ENCODE results near the gene CCDC167. TPM values are rescaled to one million over a fixed set of nuclear protein-coding genes. Genes with fewer than 3 reads are reported as not detected.
A peak's percentile ranks its signal among the peaks of the same experiment; 100 is the strongest.

CCDC167 gene
- total RNA-seq, 2 experiments from 2014 or later: 48.5 to 54.2 TPM

- H3K9me3 Mint-ChIP-seq: no peaks in the 10 kb centered on the region
- POLR2A ChIA-PET: no interaction called here
- H3K27ac Mint-ChIP-seq: no peak overlapping the region
- H3K36me3 Mint-ChIP-seq: peaks cover 21% of the 10 kb centered on the region
- H3K4me1 Mint-ChIP-seq: peaks cover 3% of the 10 kb centered on the region
- ATAC-seq (ENCODE audit: low read depth) (no peak), DNase-seq (no peak)
- no peaks in the 10 kb centered on the region for H3K27me3 Mint-ChIP-seq
- H3K4me3 Mint-ChIP-seq: no peak overlapping the region
These were observed 20.3 kb downstream of the CCDC167 start for GRCh38 chr6:37479266-37479854.

DNA sequence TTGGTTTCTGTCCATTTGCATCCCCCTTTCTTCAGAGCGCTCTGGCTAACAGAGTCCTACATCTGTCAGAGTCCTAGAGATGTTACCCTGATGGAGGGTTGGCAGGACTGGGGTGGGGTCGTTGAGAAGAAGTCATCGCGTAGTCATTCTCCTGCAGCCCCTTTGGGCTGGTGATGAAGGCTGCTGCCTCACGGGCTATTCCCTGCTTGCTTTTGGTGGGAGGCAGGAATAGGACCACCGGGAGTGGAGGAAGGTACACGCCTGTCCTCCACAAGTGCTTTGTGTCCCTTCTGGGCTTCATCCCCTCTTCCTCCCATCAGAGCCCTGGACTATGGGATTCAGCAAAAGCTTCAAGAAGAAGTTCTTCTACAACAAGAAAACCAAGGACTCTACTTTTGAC, 20.9 kb downstream of the CCDC167 start:
- Mint-ChIP-seq H3K4me1 (peaks cover 5% of the 10 kb centered on the region), H3K36me3 (peaks cover 25% of the 10 kb centered on the region), H3K27ac (no peak overlapping the region), H3K9me3 (no peaks in the 10 kb centered on the region), H3K27me3 (no peaks in the 10 kb centered on the region), H3K4me3 (no peak overlapping the region)
- POLR2A ChIA-PET: no interaction called here
- ATAC-seq (ENCODE audit: low read depth) (no peak), DNase-seq (no peak)

DNA sequence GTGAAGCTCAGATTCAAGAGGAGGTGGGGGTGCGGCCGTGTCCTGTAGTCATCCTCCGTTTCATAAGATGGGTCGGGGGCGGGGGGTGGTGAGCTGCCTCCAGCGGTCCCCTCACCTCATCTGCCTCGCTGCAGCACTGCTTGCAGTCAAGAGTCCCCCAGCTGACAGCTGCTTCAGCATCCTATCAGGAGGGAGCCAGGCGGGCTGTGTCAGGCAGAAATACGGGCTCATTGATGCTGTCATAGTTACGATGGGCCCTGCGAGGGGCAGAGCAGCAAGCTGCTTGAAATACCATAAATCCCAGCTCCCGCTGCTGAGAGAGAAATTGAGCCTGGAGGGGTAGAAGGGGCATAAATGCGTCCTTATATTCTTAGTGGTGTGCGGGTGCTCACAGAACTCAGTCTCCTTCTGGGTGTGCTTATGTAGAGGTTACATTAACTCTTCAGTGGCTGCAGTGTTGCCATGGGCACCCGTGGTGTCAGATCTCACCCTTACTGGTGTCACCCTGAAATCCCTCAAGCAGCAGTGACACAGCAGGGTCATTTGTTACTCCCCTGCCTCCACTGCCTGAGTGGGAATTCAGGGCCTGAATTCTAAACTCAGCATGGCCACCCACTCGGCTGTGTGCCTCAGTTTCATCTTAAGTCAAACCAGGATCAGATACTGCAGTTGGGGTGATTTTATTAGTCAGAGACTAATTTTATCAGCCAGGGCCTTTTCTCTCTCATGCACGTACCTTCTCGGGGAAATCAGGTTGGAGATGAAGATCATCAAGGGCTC, 21.8 kb downstream of the CCDC167 start:
- POLR2A ChIA-PET: interaction anchor here (0.6 kb wide), 1 partner anchor 31 kb away, joined by 3 read pairs; no protein-coding TSS in a partner anchor
- DNase-seq (no peak), ATAC-seq (ENCODE audit: low read depth) (no peak)
- Mint-ChIP-seq H3K4me3 (no peak overlapping the region), H3K4me1 (peaks cover 2% of the 10 kb centered on the region), H3K27me3 (no peaks in the 10 kb centered on the region), H3K27ac (no peak overlapping the region), H3K36me3 (peaks cover 21% of the 10 kb centered on the region), H3K9me3 (no peaks in the 10 kb centered on the region)

DNA sequence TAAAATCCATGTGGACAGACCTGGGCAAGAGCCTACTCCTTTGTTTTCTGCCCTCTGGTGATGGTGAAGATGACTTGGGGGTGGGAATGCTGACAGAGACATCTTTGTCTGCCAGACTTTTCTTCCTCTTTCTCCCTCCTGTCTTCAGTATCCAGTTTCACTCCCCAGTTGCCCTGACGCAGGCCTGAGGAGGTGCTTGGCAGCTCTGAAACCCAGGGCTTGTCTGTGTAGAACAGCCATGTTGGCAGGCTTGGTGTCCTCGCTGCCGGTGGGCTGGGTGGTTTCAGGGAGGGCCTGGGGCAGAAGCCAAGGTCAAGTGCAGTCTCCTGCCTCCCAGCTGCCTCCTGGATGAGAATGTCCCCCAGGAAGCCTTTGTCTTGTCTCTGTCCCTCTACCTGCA, 22.5 kb downstream of the CCDC167 start:
- H3K4me1 Mint-ChIP-seq: peaks cover 2% of the 10 kb centered on the region
- peaks cover 15% of the 10 kb centered on the region for H3K36me3 Mint-ChIP-seq
- H3K4me3 Mint-ChIP-seq: no peak overlapping the region
- no peak for ATAC-seq (ENCODE audit: low read depth)
- H3K9me3 Mint-ChIP-seq: no peaks in the 10 kb centered on the region
- no peak overlapping the region for H3K27ac Mint-ChIP-seq
- POLR2A ChIA-PET: no interaction called here
- no peak for DNase-seq
- H3K27me3 Mint-ChIP-seq: no peaks in the 10 kb centered on the region

DNA sequence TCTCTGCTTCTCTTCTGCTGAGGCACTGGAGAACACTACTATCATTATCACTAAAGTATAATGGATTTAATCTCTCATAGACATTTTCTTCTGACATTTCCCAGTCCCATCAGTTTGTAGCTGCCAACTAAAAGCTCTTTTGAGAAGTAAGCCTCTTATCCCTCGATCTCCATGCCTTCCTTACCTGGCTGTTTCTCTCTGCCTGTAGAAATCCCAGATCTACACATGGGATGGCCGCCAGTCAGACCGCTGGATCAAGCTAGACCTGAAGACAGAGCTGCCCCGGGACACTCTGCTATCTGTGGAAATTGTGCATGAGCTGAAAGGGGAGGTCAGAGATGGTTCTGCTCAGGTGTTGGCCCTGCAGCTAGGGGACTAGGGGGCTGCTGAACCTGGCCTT, 25.4 kb downstream of the CCDC167 start:
- Mint-ChIP-seq H3K9me3 (no peaks in the 10 kb centered on the region), H3K27ac (peak overlapping the region; percentile 80), H3K36me3 (peaks cover 20% of the 10 kb centered on the region), H3K4me3 (no peak overlapping the region), H3K4me1 (peaks cover 2% of the 10 kb centered on the region), H3K27me3 (no peaks in the 10 kb centered on the region)
- POLR2A ChIA-PET: interaction anchor here (1.1 to 1.4 kb wide), 2 partner anchors 14 to 18 kb away, joined by 3 read pairs; no protein-coding TSS in a partner anchor
- DNase-seq (no peak), ATAC-seq (ENCODE audit: low read depth) (no peak)

- Mint-ChIP-seq H3K27ac (peak overlapping the region; percentile 80), H3K4me1 (peaks cover 2% of the 10 kb centered on the region), H3K9me3 (no peaks in the 10 kb centered on the region), H3K27me3 (no peaks in the 10 kb centered on the region), H3K4me3 (no peak overlapping the region), H3K36me3 (peaks cover 22% of the 10 kb centered on the region)
- DNase-seq (no peak), ATAC-seq (ENCODE audit: low read depth) (no peak)
- POLR2A ChIA-PET: interaction anchor here (1.1 to 1.4 kb wide), 2 partner anchors 13 to 18 kb away, joined by 3 read pairs; no protein-coding TSS in a partner anchor
These were observed 26.2 kb downstream of the CCDC167 start for GRCh38 chr6:37473364-37474095.

DNA sequence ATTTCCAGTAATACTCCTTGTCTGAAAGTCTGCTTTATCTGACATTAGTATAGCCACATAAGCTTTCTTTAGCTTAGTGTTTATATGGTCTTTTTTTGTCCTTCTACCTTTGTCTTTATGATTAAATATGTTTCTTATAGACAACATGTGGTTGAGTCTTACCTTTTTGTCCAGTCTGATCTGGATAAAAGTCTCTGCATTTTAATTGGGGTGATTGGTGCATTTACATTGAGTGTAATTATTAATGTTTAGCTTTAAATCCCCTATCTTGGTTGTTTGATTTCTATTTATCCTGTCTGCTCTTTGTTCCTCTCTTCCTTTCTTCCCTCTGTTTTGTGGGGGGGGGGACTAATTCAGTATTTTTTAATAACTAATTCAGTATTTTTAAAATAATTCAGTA, 32.0 kb downstream of the CCDC167 start:
- Mint-ChIP-seq H3K36me3 (peaks cover 51% of the 10 kb centered on the region), H3K27ac (no peak overlapping the region), H3K4me1 (peaks cover 1% of the 10 kb centered on the region), H3K4me3 (no peak overlapping the region), H3K9me3 (peaks cover 3% of the 10 kb centered on the region), H3K27me3 (no peaks in the 10 kb centered on the region)
- POLR2A ChIA-PET: no interaction called here
- DNase-seq (no peak), ATAC-seq (ENCODE audit: low read depth) (no peak)

DNA sequence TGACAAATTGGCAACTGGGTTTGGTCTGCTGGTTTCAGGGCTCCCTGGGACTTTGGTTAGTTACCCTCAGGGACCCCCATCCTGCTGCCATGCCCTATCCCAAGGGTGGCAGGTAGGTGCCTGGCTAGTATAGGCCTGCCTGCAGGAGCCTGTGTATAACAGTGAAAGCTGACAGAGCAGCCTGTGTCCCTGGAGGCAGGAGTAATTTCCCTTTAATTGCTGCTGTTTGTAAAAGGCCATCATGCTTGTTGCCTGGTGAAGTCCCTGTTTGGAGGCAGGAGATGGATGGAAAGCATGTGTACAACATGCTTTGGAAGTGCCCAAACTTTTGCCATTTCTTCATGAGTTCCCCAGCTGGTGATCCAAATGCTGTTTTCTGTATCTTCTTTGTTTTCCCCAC, 36.6 kb downstream of the CCDC167 start:
- DNase-seq: no peak
- no peak overlapping the region for H3K4me3 Mint-ChIP-seq
- peaks cover 3% of the 10 kb centered on the region for H3K9me3 Mint-ChIP-seq
- POLR2A ChIA-PET: no interaction called here
- H3K36me3 Mint-ChIP-seq: peaks cover 69% of the 10 kb centered on the region
- no peak for ATAC-seq (ENCODE audit: low read depth)
- H3K4me1 Mint-ChIP-seq: peaks cover 1% of the 10 kb centered on the region
- H3K27ac Mint-ChIP-seq: no peak overlapping the region
- no peaks in the 10 kb centered on the region for H3K27me3 Mint-ChIP-seq

DNA sequence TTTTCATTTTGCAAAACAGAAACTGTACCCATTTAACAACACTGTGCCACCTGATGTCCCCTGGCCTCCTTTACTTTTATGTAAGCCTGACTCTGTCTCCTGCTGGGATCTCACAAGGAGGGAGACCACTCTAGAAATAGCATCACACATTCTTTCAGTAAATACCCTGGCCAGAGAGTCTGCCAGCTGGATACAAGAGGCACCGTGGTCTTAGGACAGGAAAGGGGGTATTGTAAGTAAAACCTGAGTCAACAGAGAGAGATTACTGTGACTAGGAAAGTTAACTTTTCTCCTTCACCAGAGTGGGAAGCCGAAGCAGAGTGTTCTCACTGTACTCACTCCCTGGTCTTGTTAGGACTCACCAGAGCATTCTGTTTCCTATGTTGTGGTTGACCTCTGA, 38.9 kb downstream of the CCDC167 start:
- Mint-ChIP-seq H3K4me1 (peaks cover 1% of the 10 kb centered on the region), H3K36me3 (peaks cover 59% of the 10 kb centered on the region), H3K27ac (no peak overlapping the region), H3K4me3 (no peak overlapping the region), H3K9me3 (no peaks in the 10 kb centered on the region), H3K27me3 (no peaks in the 10 kb centered on the region)
- ATAC-seq (ENCODE audit: low read depth) (no peak), DNase-seq (no peak)
- POLR2A ChIA-PET: interaction anchor here (1.5 kb wide), 1 partner anchor 13 kb away, joined by 3 read pairs; no protein-coding TSS in a partner anchor

DNA sequence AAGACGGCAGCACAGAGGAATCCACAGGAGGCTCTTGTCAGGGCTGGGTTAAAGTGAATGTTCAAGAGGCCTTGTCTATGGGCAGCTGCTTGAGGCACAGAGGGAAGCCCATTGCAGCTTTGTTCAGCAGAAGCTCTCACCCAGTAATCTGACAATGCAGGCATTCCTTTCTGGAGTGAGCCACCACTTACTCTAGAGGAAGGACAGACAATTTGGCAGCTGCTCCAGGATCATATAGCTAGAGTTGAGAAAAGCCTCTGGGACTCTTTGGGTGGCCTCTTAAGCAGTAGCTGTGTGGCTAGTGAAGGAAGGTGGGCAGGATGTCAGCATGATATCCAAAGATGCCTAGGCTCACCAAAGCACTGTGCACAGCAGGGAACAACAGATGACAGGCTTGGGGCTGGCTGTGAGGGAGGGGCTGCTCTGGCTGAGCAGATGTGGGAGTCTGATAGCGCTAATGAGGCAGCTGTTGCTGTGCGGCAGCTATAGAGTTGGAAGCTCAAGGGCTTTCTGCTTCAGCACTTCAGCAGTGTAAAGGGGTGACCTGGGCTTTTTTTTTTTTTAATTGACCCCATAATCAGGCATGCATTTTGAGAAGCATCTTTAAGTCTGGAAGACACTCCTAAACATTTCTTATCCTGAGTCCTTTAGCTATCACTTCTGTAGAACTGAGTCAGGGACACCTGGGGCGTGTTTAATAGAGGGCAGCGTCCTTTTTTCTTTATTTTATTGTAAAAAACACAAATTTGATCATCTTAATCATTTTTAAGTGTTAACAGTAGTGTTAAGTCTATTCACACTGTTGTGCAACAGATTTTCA, 39.5 kb downstream of the CCDC167 start:
- H3K9me3 Mint-ChIP-seq: no peaks in the 10 kb centered on the region

GRCh38 chr6:37456816-37457560, 42.7 kb downstream of the CCDC167 start:
- POLR2A ChIA-PET: no interaction called here
- H3K36me3 Mint-ChIP-seq: peaks cover 56% of the 10 kb centered on the region
- H3K27me3 Mint-ChIP-seq: no peaks in the 10 kb centered on the region
- H3K27ac Mint-ChIP-seq: no peak overlapping the region
- H3K9me3 Mint-ChIP-seq: no peaks in the 10 kb centered on the region
- no peak overlapping the region for H3K4me3 Mint-ChIP-seq
- DNase-seq: no peak
- ATAC-seq (ENCODE audit: low read depth): no peak
- peaks cover 6% of the 10 kb centered on the region for H3K4me1 Mint-ChIP-seq

More for the DNA sequence above, 39.5 kb downstream of the CCDC167 start:
- Mint-ChIP-seq H3K4me3 (no peak overlapping the region), H3K27me3 (no peaks in the 10 kb centered on the region), H3K27ac (no peak overlapping the region), H3K4me1 (peaks cover 1% of the 10 kb centered on the region), H3K36me3 (peaks cover 59% of the 10 kb centered on the region)
- DNase-seq (no peak), ATAC-seq (ENCODE audit: low read depth) (no peak)
- POLR2A ChIA-PET: interaction anchor here (1.5 kb wide), 1 partner anchor 14 kb away, joined by 3 read pairs; no protein-coding TSS in a partner anchor

GRCh38 chr6:37456126-37456525, 43.6 kb downstream of the CCDC167 start:
- DNase-seq (no peak), ATAC-seq (ENCODE audit: low read depth) (no peak)
- peaks cover 6% of the 10 kb centered on the region for H3K4me1 Mint-ChIP-seq
- POLR2A ChIA-PET: interaction anchor here (1.0 kb wide), 1 partner anchor 35 kb away, joined by 3 read pairs; no protein-coding TSS in a partner anchor
- no peaks in the 10 kb centered on the region for H3K9me3 Mint-ChIP-seq
- no peak overlapping the region for H3K4me3 Mint-ChIP-seq
- no peak overlapping the region for H3K27ac Mint-ChIP-seq
- no peaks in the 10 kb centered on the region for H3K27me3 Mint-ChIP-seq
- H3K36me3 Mint-ChIP-seq: peaks cover 52% of the 10 kb centered on the region
